Natural killer cell (primary cell): ENCODE measurements around the gene RFX1. TPM values are rescaled to one million over a fixed set of nuclear protein-coding genes. Genes with fewer than 3 reads are reported as not detected.
A peak's percentile ranks its signal among the peaks of the same experiment; 100 is the strongest.

Source experiments
- ATAC-seq, 3 donors: fragments of 150-1000 bp in 2 of 3; fragments of 200-7000 bp in 1 of 3; cut with Tn5 transposase; 1 replicate in 1 of 3; 2 replicates in 2 of 3; pipeline ENCODE4 v1.10.0; 2021; ENCODE audit warnings: mild to moderate bottlenecking in 2 of 3, moderate library complexity in 2 of 3
- DNase-seq, 2 donors: peaks; one replicate each; pipeline versions ENCODE4 v3.0.0 to v3.0.0-alpha.2; 2013 to 2021; ENCODE audit warnings: mixed read lengths in 1 of 2
- H3K27ac ChIP-seq: one replicate; pipeline ENCODE4 v1.5.1; 2013; ENCODE audit warnings: mild to moderate bottlenecking, low read length
- H3K27me3 ChIP-seq: one replicate; pipeline ENCODE4 v1.6.1; 2013; ENCODE audit warnings: low read length; ENCODE audit not compliant: control insufficient read depth, insufficient read depth
- H3K36me3 ChIP-seq: one replicate; pipeline ENCODE4 v1.6.1; 2013; ENCODE audit warnings: low read length; ENCODE audit not compliant: control insufficient read depth, insufficient read depth
- H3K4me1 ChIP-seq: one replicate; pipeline ENCODE4 v1.6.1; 2013; ENCODE audit warnings: low read length; ENCODE audit not compliant: control insufficient read depth, insufficient read depth
- H3K4me3 ChIP-seq: one replicate; pipeline ENCODE4 v1.5.1; 2013; ENCODE audit warnings: low read length
- H3K9me3 ChIP-seq: one replicate; pipeline ENCODE4 v1.6.1; 2013; ENCODE audit warnings: low read length; ENCODE audit not compliant: control insufficient read depth, insufficient read depth
- H3K27ac Mint-ChIP-seq, 2 donors: one replicate each; pipeline ENCODE4 v1.8.0; 2022; ENCODE audit warnings: mild to moderate bottlenecking in 2 of 2, mixed read lengths in 2 of 2, moderate library complexity in 1 of 2
- H3K27me3 Mint-ChIP-seq, 2 donors: one replicate each; pipeline ENCODE4 v1.8.0; 2022; ENCODE audit warnings: low read depth in 2 of 2, mixed read lengths in 2 of 2
- H3K36me3 Mint-ChIP-seq: one replicate; pipeline ENCODE4 v1.8.0; 2022; ENCODE audit warnings: mixed read lengths
- H3K4me1 Mint-ChIP-seq, 2 donors: one replicate each; pipeline ENCODE4 v1.8.0; 2022; ENCODE audit warnings: mixed read lengths in 2 of 2
- H3K4me3 Mint-ChIP-seq: one replicate; pipeline ENCODE4 v1.8.0; 2022; ENCODE audit warnings: mild to moderate bottlenecking, moderate library complexity, mixed read lengths
- H3K9me3 Mint-ChIP-seq, 2 donors: one replicate each; pipeline ENCODE4 v1.8.0; 2022; ENCODE audit warnings: mixed read lengths in 2 of 2
- WGBS: methylation state at CpG from one replicate; pipeline ENCODE4 v1.1.7; 2013; ENCODE audit warnings: missing lambda C conversion rate; ENCODE audit not compliant: insufficient coverage; 5-methylcytosine and 5-hydroxymethylcytosine counted together
- intact Hi-C: fragments of 100-400 bp; cut with micrococcal nuclease; formaldehyde crosslinking; loops from one replicate; pipeline ENCODE4 v1.14.2; 2022
- total RNA-seq, 4 donors: library from RNA; stranded (reverse); fragments of 120-200 nt in 1 of 4; gene quantifications; one replicate each; pipeline versions ENCODE4 v1.2.3 to v1.2.4, GENCODE V29; 2013 to 2022
- TF ChIP-seq, protein P1 (sequence below): fragments of 200-600 bp; IDR thresholded peaks from one replicate; pipeline ENCODE4 v1.8.0; 2022; ENCODE audit warnings: antibody characterized with exemption

RFX1 gene
- total RNA-seq, 3 donors from 2014 or later (not counting 1 experiment from before 2014, with no cell fraction given) = 26.0 to 31.8 (median 30.5) TPM

DNA sequence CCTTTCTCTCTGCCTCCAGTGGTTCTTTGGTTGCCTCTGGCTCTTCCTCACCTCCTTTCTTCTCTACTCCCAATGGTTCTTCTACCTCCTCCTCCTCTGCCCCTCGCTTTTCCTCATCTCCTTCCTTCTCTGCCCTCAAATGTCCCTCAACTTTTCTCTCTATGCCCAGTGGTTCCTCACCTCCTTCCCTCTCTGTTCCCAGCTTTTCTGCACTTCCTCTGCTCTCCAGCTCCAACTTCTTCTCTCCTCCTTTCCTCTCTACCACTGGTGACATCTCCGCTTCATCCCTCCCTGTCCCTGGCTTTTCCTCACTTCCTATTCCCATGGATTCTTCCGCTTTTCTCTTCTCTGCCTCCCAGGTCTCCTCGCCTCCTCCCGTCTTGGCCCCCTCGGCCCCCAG, 48.0 kb upstream of the RFX1 start:
- peak overlapping the region in 1 of 2 donors; percentile 21 for H3K27ac Mint-ChIP-seq
- no peak overlapping the region for H3K4me3 Mint-ChIP-seq

DNA sequence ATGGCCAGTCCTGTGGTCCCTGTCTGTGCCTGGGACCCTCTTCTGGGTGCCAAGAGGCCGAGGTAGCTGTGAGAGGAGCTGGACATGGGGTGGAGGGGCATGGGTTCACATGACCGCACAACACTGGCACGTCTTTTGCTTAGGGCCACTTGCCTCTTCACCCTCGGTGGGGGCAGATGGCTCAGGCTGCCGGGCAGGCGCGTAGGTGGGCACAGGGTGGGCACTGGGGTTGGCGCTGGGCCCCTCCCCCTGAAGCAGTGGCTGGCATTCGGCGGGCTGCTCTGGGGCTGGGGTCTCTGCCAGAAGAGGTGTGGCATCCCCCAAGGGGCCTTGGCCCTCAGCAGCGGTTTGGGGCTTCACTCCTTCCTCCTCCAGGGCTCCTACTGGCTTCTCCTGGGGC, 47.4 kb upstream of the RFX1 start:
- Mint-ChIP-seq H3K27me3 (peaks cover 7 to 10% of the 10 kb centered on the region in 2 donors), H3K27ac (peak overlapping the region in 1 of 2 donors; percentile 21), H3K9me3 (no peaks in the 10 kb centered on the region), H3K4me1 (peaks cover 5 to 23% of the 10 kb centered on the region in 2 donors), H3K4me3 (no peak overlapping the region), H3K36me3 (no peaks in the 10 kb centered on the region)
- TF ChIP-seq, protein P1, sequence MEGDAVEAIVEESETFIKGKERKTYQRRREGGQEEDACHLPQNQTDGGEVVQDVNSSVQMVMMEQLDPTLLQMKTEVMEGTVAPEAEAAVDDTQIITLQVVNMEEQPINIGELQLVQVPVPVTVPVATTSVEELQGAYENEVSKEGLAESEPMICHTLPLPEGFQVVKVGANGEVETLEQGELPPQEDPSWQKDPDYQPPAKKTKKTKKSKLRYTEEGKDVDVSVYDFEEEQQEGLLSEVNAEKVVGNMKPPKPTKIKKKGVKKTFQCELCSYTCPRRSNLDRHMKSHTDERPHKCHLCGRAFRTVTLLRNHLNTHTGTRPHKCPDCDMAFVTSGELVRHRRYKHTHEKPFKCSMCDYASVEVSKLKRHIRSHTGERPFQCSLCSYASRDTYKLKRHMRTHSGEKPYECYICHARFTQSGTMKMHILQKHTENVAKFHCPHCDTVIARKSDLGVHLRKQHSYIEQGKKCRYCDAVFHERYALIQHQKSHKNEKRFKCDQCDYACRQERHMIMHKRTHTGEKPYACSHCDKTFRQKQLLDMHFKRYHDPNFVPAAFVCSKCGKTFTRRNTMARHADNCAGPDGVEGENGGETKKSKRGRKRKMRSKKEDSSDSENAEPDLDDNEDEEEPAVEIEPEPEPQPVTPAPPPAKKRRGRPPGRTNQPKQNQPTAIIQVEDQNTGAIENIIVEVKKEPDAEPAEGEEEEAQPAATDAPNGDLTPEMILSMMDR = no peak
- no peak overlapping the region for H3K4me3 ChIP-seq
- peaks cover 39% of the 10 kb centered on the region for H3K36me3 ChIP-seq
- no peak for ATAC-seq
- H3K27ac ChIP-seq = no peak overlapping the region
- intact Hi-C loops = no loop called here
- H3K27me3 ChIP-seq = peaks cover 9% of the 10 kb centered on the region
- peak in 1 of 2 donors; percentile 11 for DNase-seq
- peaks cover 14% of the 10 kb centered on the region for H3K4me1 ChIP-seq
- H3K9me3 ChIP-seq = no peaks in the 10 kb centered on the region
- 90% methylated on average over 11 of the region's 11 CpGs for WGBS

More for the DNA sequence above, 48.0 kb upstream of the RFX1 start:
- H3K9me3 Mint-ChIP-seq = no peaks in the 10 kb centered on the region
- Histone ChIP-seq H3K9me3 (no peaks in the 10 kb centered on the region), H3K4me3 (no peak overlapping the region), H3K27me3 (peaks cover 15% of the 10 kb centered on the region), H3K4me1 (peaks cover 20% of the 10 kb centered on the region), H3K27ac (no peak overlapping the region), H3K36me3 (peaks cover 33% of the 10 kb centered on the region)
- DNase-seq = no peak
- no peak for ATAC-seq
- no peaks in the 10 kb centered on the region for H3K36me3 Mint-ChIP-seq
- peaks cover 9 to 26% of the 10 kb centered on the region in 2 donors for H3K4me1 Mint-ChIP-seq
- WGBS = 80% methylated on average over 6 of the region's 6 CpGs
- H3K27me3 Mint-ChIP-seq = peaks cover 12 to 16% of the 10 kb centered on the region in 2 donors
- intact Hi-C loops = no loop called here
- TF ChIP-seq, protein P1 = no peak

- no peak overlapping the region for H3K4me3 ChIP-seq
- 94% methylated on average over 3 of the region's 3 CpGs for WGBS
- Mint-ChIP-seq H3K4me1 (peaks cover under 1 to 22% of the 10 kb centered on the region in 2 donors), H3K27me3 (peaks cover 3 to 5% of the 10 kb centered on the region in 2 donors), H3K4me3 (no peak overlapping the region), H3K27ac (peak overlapping the region in 1 of 2 donors; percentile 56), H3K9me3 (no peaks in the 10 kb centered on the region), H3K36me3 (no peaks in the 10 kb centered on the region)
- peaks cover 9% of the 10 kb centered on the region for H3K4me1 ChIP-seq
- ATAC-seq = no peak
- TF ChIP-seq, protein P1 = no peak
- H3K27ac ChIP-seq = no peak overlapping the region
- peaks cover 5% of the 10 kb centered on the region for H3K27me3 ChIP-seq
- intact Hi-C loops = no loop called here
- DNase-seq = no peak
- no peaks in the 10 kb centered on the region for H3K9me3 ChIP-seq
- H3K36me3 ChIP-seq = peaks cover 43% of the 10 kb centered on the region
Observed at GRCh38 chr19:14053032-14053431, 46.9 kb upstream of the RFX1 start.

GRCh38 chr19:14052470-14052869, 46.4 kb upstream of the RFX1 start:
- 94% methylated on average over 6 of the region's 6 CpGs for WGBS
- no peak for ATAC-seq

More at GRCh38 chr19:14052470-14052869, 46.4 kb upstream of the RFX1 start:
- Histone ChIP-seq H3K27ac (no peak overlapping the region), H3K36me3 (peaks cover 46% of the 10 kb centered on the region), H3K4me3 (no peak overlapping the region), H3K4me1 (peaks cover 4% of the 10 kb centered on the region), H3K27me3 (no peaks in the 10 kb centered on the region), H3K9me3 (no peaks in the 10 kb centered on the region)
- TF ChIP-seq, protein P1 = no peak
- Mint-ChIP-seq H3K4me3 (no peak overlapping the region), H3K27ac (peak overlapping the region; percentile 56 to 74), H3K9me3 (no peaks in the 10 kb centered on the region), H3K36me3 (no peaks in the 10 kb centered on the region), H3K4me1 (peaks cover 0 to 17% of the 10 kb centered on the region in 2 donors), H3K27me3 (no peaks in the 10 kb centered on the region)
- DNase-seq = no peak
- intact Hi-C loops = no loop called here
